HG02981 (cell line): Measurements from ENCODE around the gene L1CAM.

Experiments
- ATAC-seq: cut with Tn5 transposase; IDR thresholded peaks from one replicate; pipeline ENCODE4 v1.9.1; 2021; ENCODE audit warnings: mild to moderate bottlenecking, moderate library complexity; ENCODE audit not compliant: unreplicated experiment

Gene L1CAM

GRCh38 chrX:153812220-153812619 lies 73.8 kb downstream of the L1CAM start:
- no peak for ATAC-seq
